Activated T-helper 1 cell treated with anti-CD3 and anti-CD28 coated beads, Interleukin-12 subunit alpha, Interleukin-12 subunit beta, Interleukin-2, Interleukin-4 antibody, amounts not matched to agents 30 ng/mL and 10 ng/mL and 1 ng/mL, durations not matched to agents 14 hours and 24 hours and 36 hours (primary cell): Measurements from ENCODE around the gene CALHM4. TPM values are rescaled to one million over a fixed set of nuclear protein-coding genes. Genes with fewer than 3 reads are reported as not detected.

ENCODE experiments used
- DNase-seq: peaks from one replicate; pipeline ENCODE4 v3.0.0; 2021; ENCODE audit warnings: low spot score
- H3K27ac Mint-ChIP-seq: one replicate; pipeline ENCODE4 v1.8.0; 2021; ENCODE audit warnings: mild to moderate bottlenecking, mixed read lengths
- H3K27me3 Mint-ChIP-seq: one replicate; pipeline ENCODE4 v1.8.0; 2022; ENCODE audit warnings: mild to moderate bottlenecking, moderate library complexity, mixed read lengths; ENCODE audit not compliant: insufficient read depth
- H3K36me3 Mint-ChIP-seq: one replicate; pipeline ENCODE4 v1.8.0; 2021; ENCODE audit warnings: low read depth, mixed read lengths
- H3K4me1 Mint-ChIP-seq: one replicate; pipeline ENCODE4 v1.8.0; 2021; ENCODE audit warnings: low read depth, mixed read lengths
- H3K4me3 Mint-ChIP-seq: one replicate; pipeline ENCODE4 v1.8.0; 2021; ENCODE audit warnings: mild to moderate bottlenecking, moderate library complexity, mixed read lengths
- H3K9me3 Mint-ChIP-seq: one replicate; pipeline ENCODE4 v1.8.0; 2021; ENCODE audit warnings: mixed read lengths
- intact Hi-C: fragments of 100-400 bp; cut with micrococcal nuclease; formaldehyde crosslinking; loops from one replicate; pipeline ENCODE4 v1.15.1; 2024
- total RNA-seq: library from RNA; stranded (reverse); gene quantifications from 2 replicates; pipeline ENCODE4 v1.2.3, GENCODE V29; 2022

CALHM4 gene
- total RNA-seq, 1 donor from 2014 or later, result not detected

GRCh38 chr6:116556065-116556464, 2.5 kb downstream of the CALHM4 start:
- H3K4me3 Mint-ChIP-seq, result no peak overlapping the region
- no peaks in the 10 kb centered on the region for H3K4me1 Mint-ChIP-seq
- peaks cover 15% of the 10 kb centered on the region for H3K27me3 Mint-ChIP-seq
- no peaks in the 10 kb centered on the region for H3K36me3 Mint-ChIP-seq
- no peak overlapping the region for H3K27ac Mint-ChIP-seq
- intact Hi-C loops, result no loop called here
- H3K9me3 Mint-ChIP-seq, result no peaks in the 10 kb centered on the region
- no peak for DNase-seq

GRCh38 chr6:116556814-116557415, 3.4 kb downstream of the CALHM4 start:
- intact Hi-C loops, result no loop called here

DNA sequence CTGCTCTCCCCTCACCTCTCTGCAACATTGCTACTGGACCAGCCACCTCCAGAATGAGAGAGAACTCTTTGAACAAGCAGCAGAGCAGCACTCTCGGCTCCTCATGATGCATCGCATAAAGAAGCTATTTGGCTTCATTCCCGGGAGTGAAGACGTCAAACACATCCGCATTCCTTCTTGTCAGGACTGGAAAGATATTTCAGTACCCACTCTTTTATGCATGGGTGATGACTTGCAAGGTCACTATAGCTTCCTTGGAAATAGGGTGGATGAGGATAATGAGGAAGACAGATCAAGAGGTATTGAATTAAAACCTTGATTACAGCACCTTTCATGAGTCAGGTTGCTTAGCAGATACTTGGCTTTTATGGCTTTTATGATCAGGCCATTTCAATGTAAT, 4.3 kb downstream of the CALHM4 start:
- no peak for DNase-seq
- Mint-ChIP-seq H3K27me3 (peaks cover 14% of the 10 kb centered on the region), H3K36me3 (no peaks in the 10 kb centered on the region), H3K27ac (no peak overlapping the region), H3K4me3 (no peak overlapping the region), H3K4me1 (no peaks in the 10 kb centered on the region), H3K9me3 (no peaks in the 10 kb centered on the region)
- intact Hi-C loops, result no loop called here

More at GRCh38 chr6:116556814-116557415, 3.4 kb downstream of the CALHM4 start:
- H3K36me3 Mint-ChIP-seq, result no peaks in the 10 kb centered on the region
- H3K9me3 Mint-ChIP-seq, result no peaks in the 10 kb centered on the region
- peaks cover 13% of the 10 kb centered on the region for H3K27me3 Mint-ChIP-seq
- DNase-seq, result no peak
- no peak overlapping the region for H3K27ac Mint-ChIP-seq
- H3K4me1 Mint-ChIP-seq, result no peaks in the 10 kb centered on the region
- no peak overlapping the region for H3K4me3 Mint-ChIP-seq

- no peak for DNase-seq
- intact Hi-C loops, result no loop called here
- H3K36me3 Mint-ChIP-seq, result no peaks in the 10 kb centered on the region
- no peaks in the 10 kb centered on the region for H3K9me3 Mint-ChIP-seq
- peaks cover 9% of the 10 kb centered on the region for H3K27me3 Mint-ChIP-seq
- no peaks in the 10 kb centered on the region for H3K4me1 Mint-ChIP-seq
- no peak overlapping the region for H3K27ac Mint-ChIP-seq
- no peak overlapping the region for H3K4me3 Mint-ChIP-seq
Observed at GRCh38 chr6:116560130-116560529, 6.6 kb downstream of the CALHM4 start.

- no peaks in the 10 kb centered on the region for H3K36me3 Mint-ChIP-seq
Observed at GRCh38 chr6:116561377-116562018, 7.9 kb downstream of the CALHM4 start.

DNA sequence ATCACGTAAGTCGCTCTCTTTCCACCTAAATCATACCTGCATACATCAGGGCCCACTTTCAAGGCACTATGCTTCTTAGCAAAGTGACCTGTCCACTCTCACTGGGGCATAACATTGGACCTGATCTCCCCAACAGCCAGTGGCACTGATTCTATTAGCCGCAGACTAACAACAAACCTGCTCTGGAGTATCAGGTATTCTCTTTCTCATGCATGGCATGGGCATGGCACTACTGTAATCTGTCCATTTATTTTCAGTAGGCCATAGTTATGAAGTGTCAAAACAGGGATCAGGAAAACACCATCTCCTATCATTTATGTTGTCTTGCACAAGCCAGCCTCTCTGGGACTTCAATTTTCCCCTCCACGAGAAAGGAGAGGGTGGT, 8.5 kb downstream of the CALHM4 start:
- Mint-ChIP-seq H3K27ac (no peak overlapping the region), H3K4me1 (no peaks in the 10 kb centered on the region), H3K27me3 (peaks cover 16% of the 10 kb centered on the region), H3K4me3 (no peak overlapping the region), H3K9me3 (no peaks in the 10 kb centered on the region), H3K36me3 (no peaks in the 10 kb centered on the region)
- intact Hi-C loops, result no loop called here
- DNase-seq, result no peak

More at GRCh38 chr6:116561377-116562018, 7.9 kb downstream of the CALHM4 start:
- Mint-ChIP-seq H3K4me1 (no peaks in the 10 kb centered on the region), H3K27ac (no peak overlapping the region), H3K9me3 (no peaks in the 10 kb centered on the region), H3K27me3 (peaks cover 12% of the 10 kb centered on the region), H3K4me3 (no peak overlapping the region)
- peak; percentile 51 for DNase-seq
- intact Hi-C loops, result loop anchor here (1.0 kb wide), 7 partner anchors 10 to 343 kb away; partner anchors contain the start of gene RWDD1

DNA sequence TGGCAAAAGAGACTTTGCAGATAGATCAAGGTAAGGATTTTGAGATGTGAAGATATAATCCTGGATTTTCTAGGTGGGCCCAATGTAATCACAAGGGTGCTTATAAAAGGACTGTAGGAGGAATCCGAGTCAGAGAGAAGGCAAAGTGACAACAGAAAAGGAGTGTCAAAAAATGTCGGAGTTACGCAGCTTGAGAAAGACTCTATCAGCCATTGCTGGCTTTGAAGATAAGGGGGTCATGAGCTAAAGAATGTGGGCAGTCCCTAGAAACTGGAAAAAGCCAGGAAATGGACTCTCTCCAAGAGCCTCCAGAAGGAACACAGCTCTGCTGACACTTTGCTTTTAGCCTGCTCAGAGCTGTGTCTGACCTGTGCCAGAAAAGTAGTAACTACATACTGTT, 9.1 kb downstream of the CALHM4 start:
- Mint-ChIP-seq H3K4me3 (no peak overlapping the region), H3K27ac (no peak overlapping the region), H3K27me3 (peaks cover 20% of the 10 kb centered on the region), H3K4me1 (no peaks in the 10 kb centered on the region), H3K36me3 (no peaks in the 10 kb centered on the region), H3K9me3 (no peaks in the 10 kb centered on the region)
- intact Hi-C loops, result no loop called here
- DNase-seq, result no peak

DNA sequence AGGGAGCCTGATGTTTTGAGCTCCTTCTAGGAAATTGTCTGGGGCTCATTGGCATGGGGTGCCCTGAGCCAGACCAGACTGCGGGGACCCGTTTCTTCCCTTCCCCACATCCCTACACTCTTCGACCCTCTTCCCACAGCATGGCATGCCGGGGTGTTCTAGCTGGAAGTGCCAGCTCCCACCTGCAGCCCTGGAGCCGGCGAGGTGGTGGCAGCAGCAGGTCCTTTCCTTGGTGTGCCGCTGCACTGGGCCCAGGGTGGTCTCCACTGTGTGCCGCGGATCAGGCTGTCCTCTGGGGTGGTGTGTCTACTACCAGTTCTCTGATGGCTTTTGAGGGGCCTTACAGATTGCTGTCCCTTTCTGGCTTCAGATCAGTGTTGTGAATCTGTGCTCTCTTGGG, 10.3 kb downstream of the CALHM4 start:
- H3K4me1 Mint-ChIP-seq, result peaks cover 2% of the 10 kb centered on the region

DNA sequence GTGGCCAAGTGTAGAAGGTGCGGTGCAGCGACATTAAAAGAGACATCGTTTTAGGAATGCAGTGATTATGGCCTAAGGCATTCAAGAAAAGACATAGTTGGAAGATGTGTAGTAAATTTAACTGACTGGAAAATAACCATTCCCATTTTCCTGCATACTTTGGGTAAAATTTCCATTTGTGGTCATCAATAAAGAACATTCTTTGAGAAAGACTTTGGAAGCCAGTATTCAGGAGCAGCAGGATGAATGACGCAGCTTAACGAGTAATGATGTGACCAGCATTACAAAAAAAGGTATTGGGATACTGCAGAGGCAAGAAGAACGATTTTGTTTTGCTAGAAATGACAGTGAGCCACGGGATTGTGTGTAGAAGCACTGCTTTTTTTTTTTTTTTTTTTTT, 10.8 kb downstream of the CALHM4 start:
- Mint-ChIP-seq H3K4me1 (peaks cover 7% of the 10 kb centered on the region), H3K36me3 (no peaks in the 10 kb centered on the region), H3K9me3 (no peaks in the 10 kb centered on the region), H3K4me3 (no peak overlapping the region), H3K27me3 (peaks cover 21% of the 10 kb centered on the region), H3K27ac (no peak overlapping the region)
- DNase-seq, result no peak
- intact Hi-C loops, result no loop called here

More for the DNA sequence above, 10.3 kb downstream of the CALHM4 start:
- Mint-ChIP-seq H3K27ac (no peak overlapping the region), H3K4me3 (no peak overlapping the region), H3K36me3 (no peaks in the 10 kb centered on the region), H3K9me3 (no peaks in the 10 kb centered on the region), H3K27me3 (peaks cover 21% of the 10 kb centered on the region)
- DNase-seq, result no peak
- intact Hi-C loops, result no loop called here

GRCh38 chr6:116564921-116565872, 11.6 kb downstream of the CALHM4 start:
- intact Hi-C loops, result no loop called here
- DNase-seq, result no peak
- no peaks in the 10 kb centered on the region for H3K9me3 Mint-ChIP-seq

GRCh38 chr6:116568111-116568510, 14.6 kb downstream of the CALHM4 start:
- H3K27me3 Mint-ChIP-seq, result peaks cover 16% of the 10 kb centered on the region

More at GRCh38 chr6:116564921-116565872, 11.6 kb downstream of the CALHM4 start:
- Mint-ChIP-seq H3K27ac (no peak overlapping the region), H3K4me1 (peaks cover 16% of the 10 kb centered on the region), H3K27me3 (peaks cover 21% of the 10 kb centered on the region), H3K36me3 (no peaks in the 10 kb centered on the region), H3K4me3 (no peak overlapping the region)

GRCh38 chr6:116568821-116569755, 15.5 kb downstream of the CALHM4 start:
- Mint-ChIP-seq H3K36me3 (peaks cover 10% of the 10 kb centered on the region), H3K9me3 (no peaks in the 10 kb centered on the region), H3K27me3 (peaks cover 16% of the 10 kb centered on the region), H3K27ac (no peak overlapping the region), H3K4me1 (peaks cover 49% of the 10 kb centered on the region), H3K4me3 (peak overlapping the region; percentile 57)
- intact Hi-C loops, result no loop called here
- DNase-seq, result no peak

More at GRCh38 chr6:116568111-116568510, 14.6 kb downstream of the CALHM4 start:
- no peak overlapping the region for H3K27ac Mint-ChIP-seq
- DNase-seq, result no peak
- H3K4me3 Mint-ChIP-seq, result no peak overlapping the region
- H3K9me3 Mint-ChIP-seq, result no peaks in the 10 kb centered on the region
- H3K36me3 Mint-ChIP-seq, result peaks cover 8% of the 10 kb centered on the region
- H3K4me1 Mint-ChIP-seq, result peaks cover 39% of the 10 kb centered on the region
- intact Hi-C loops, result no loop called here
